HG03097 (cell line): ENCODE measurements around the gene KRTAP5-6.

Source experiments
- ATAC-seq: cut with Tn5 transposase; IDR thresholded peaks from one replicate; pipeline ENCODE4 v1.9.1; 2021; ENCODE audit not compliant: unreplicated experiment, low FRiP score

KRTAP5-6 gene

DNA sequence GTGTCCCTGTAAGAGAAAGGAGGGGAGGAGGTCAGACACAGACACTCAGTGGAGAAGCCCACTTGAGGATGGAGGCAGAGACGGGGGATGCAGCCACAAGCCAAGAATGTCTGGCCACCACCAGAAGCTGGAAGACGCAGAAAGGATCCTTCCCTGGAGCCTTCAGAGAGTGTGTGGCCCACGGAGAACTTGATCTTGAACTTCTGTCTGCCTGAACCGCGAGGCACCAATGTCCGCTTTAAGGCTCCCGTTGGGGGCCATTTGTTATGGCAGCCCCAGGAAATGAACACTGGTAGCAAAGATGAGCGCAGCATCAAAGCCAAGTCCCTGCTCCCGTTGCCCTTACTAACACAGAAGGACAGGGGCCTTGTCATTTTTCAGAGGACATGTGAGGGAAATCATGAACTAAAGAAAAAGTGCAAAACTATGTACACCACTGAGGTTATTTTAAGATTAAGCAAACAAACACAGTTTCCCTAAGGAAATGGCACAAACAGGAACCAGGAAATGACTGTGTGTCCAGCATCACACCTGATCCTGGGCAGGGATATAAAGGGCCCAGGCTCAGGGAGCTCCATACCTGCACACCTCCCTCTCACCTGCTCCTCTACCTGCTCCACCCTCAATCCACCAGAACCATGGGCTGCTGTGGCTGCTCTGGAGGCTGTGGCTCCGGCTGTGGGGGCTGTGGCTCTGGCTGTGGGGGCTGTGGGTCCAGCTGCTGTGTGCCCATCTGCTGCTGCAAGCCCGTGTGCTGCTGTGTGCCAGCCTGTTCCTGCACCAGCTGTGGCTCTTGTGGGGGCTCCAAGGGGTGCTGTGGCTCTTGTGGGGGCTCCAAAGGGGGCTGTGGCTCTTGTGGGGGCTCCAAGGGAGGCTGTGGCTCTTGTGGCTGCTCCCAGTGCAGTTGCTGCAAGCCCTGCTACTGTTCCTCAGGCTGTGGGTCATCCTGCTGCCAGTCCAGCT lies at the start of gene KRTAP5-6:
Gene KRTAP5-6, plus strand, starts transcription at position 588 of the 963 bp plus-strand sequence. Its CDS starts 51 bp downstream, at position 639.
- no peak for ATAC-seq

DNA sequence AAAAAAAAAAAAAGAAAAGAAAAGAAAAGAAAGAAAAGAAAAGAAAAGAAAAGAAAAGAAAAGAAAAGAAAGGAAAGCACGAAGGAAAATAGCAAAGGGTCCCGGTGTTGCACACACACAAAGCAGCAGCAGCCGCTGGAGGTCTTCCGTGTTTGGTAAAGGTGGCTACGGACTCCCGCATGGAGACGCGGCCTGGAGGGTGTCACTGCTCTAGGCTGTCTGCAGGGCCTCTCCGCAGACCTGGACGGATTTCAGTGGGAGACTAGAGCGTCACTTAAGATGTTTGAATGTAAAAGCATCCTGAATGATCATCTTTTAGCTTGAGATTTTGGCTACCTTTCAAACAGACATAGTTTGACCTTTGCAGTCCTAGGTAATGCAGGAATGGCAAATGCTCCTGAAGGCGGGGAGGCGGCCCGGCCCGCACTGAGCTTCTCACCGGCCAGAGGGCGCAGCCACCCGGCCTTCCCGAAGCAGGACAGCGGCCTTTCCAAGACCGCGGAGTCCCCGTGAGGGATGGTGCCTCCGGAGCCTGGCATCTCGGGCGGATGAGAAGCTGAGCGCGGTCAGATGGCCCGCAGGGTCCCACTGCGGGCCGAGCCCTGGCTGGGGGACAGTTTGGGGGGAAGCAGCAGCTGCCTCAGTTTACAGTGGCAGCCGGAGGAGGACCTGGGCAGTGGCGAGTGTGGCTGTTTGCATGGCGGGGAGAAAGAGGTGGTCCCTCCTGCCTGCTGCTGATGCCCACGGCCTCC lies 48.9 kb upstream of the KRTAP5-6 start:
- ATAC-seq = no peak

- ATAC-seq = no peak
Measured at GRCh38 chr11:1648653-1649420, 48.2 kb upstream of the KRTAP5-6 start.

- no peak for ATAC-seq
Measured at GRCh38 chr11:1650034-1650917, 46.7 kb upstream of the KRTAP5-6 start.

- no peak for ATAC-seq
Measured at GRCh38 chr11:1650918-1651262, 46.1 kb upstream of the KRTAP5-6 start.

- ATAC-seq = no peak
Measured at GRCh38 chr11:1651411-1651980, 45.5 kb upstream of the KRTAP5-6 start.

DNA sequence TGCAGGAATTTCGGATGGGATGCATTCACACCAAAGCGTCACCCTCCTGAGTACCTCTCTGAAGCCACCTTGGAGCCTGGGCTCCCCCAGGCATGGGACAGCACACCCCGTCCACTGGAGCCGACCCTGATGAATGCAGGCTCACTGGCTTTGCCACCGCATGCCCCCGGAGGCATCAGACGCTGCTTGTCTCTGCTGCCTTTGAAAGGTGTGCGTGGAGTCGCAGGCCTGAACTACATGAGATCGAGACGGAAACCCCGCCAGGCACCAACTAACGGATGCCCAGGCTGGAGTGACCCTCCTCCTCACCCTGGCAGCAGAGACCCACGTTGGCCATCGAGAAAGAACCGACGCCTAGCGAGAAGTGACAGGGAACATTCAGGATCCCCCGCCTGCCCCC lies 45.0 kb upstream of the KRTAP5-6 start:
- ATAC-seq = no peak

DNA sequence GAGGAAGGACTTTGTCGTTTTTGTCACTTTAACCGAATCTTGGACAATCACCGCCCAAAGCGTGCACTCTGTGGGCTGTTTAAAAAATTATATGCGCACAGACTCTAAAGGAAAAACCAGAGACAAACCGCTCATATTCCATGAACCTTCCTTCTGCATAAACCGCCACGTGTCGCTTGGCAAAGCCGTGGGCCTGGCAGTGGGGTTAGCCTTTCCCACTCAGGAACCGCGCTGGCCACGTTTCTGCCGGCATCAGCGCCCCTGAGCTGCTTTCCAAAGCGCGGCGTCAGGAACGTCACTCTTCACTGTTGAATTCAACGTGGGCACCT lies 44.6 kb upstream of the KRTAP5-6 start:
- ATAC-seq = no peak

DNA sequence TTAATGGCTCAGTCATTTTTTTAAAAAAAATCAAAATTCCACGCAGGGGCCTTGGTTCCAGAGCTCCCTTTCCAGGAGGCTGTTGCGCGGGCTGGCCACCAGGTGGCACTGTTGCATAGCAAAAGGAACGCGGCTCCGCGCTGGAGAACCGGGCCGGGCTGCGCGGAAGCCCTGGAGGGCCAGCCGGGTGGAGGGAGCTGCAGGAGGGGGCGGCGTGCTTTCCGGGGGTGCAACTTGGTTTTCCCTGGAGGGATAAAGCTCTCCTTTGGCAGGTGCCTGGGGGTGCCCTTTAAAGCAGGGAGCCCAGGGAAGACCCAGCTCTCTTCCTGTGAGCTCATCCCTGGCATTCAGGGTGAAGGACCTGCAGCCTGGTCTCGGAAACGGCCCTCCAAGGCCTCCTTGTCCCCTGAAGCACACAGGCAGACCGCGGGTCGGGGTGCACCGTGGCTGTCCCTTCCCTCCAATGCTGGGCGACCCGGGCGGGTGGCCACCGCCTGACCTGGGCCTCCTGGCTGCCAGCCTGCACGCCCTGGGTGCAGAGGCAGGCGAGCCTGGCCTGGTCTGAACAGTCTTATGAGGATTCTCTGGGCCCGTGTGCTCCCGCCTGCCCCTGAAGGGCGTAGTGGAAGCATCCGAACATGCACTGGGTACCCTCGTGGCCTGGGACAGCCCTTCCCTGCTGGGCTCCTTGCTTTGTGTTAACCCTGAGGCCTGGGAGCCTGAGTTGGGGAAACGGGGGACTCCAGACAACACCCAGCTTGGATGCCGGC lies 44.0 kb upstream of the KRTAP5-6 start:
- no peak for ATAC-seq

DNA sequence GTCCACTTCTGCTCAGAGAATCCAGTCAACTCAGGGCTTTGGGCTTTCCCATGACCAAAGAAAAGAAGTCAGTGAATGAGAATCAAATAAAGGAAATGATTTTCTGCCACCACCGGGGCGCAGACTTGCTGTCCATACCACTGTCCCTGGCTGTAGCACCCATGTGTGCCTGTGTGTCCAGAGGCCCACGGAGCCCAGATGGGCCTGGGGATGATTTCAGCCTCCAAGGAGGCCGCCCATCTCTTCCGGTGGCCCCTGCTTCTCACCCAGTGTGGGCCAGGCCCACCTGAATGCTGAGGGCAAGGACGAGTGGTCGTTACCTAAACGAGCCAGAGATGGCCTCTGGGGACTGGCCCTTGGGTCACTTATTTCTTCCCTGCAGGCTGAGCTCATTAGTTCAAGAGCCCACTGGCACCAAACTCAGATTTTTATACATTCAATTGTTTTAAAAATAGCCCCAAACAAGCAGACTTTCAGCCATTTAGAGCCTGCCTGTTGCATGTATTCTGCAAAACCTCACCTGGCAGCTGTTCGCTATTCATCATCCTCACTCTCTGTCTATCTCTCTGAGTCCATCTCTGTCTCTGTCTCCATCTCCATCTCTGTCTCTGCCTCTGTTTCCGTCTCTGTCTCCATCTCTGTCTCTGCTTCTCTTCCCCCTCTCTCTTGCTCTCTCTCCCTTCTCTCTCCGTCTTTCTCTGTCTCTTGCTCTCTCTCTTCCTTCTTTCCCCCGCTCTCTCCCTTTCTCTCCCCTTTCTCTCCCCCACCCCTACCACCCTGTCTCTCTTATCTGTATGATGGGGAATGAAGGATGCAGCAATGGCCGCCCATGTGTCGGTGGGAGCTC lies 43.2 kb upstream of the KRTAP5-6 start:
- ATAC-seq = no peak

DNA sequence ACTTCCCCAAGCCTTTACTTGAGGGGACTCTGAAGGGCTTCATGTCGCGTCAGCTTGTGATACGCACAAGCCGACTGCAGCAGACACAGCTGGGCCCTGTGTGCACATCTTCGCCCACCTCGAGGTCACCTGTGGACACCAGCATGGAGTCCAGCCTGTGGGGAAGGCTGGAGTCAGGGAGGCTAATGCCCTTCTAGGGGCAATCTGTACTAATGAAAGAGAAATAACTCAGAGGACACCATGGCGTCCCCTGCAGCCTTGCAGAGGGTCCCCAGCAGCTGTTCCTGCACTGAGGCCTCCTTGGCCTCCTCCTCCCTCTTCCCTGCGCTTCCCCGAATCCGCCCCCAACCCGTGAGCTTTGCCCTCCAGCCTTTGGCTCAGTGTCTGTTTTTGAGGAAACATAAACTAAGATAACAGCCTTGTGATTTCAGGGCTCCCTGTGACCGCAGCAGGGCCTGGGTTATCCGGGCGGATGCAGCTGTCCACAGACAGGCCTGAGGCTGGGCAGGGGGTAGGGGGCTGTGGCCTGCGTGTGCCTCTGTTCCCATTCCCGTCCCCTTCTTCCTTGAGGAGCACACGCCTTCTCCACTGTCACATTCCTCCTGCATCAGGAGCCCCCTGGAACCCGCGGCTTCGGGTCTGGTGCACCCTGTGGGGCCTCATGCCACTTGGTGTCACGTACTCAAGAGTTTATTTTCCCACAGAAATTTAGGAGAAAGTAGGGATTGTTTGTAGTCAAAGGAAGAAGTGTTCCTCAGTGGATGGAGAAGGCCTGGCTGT lies 42.4 kb upstream of the KRTAP5-6 start:
- ATAC-seq = no peak

DNA sequence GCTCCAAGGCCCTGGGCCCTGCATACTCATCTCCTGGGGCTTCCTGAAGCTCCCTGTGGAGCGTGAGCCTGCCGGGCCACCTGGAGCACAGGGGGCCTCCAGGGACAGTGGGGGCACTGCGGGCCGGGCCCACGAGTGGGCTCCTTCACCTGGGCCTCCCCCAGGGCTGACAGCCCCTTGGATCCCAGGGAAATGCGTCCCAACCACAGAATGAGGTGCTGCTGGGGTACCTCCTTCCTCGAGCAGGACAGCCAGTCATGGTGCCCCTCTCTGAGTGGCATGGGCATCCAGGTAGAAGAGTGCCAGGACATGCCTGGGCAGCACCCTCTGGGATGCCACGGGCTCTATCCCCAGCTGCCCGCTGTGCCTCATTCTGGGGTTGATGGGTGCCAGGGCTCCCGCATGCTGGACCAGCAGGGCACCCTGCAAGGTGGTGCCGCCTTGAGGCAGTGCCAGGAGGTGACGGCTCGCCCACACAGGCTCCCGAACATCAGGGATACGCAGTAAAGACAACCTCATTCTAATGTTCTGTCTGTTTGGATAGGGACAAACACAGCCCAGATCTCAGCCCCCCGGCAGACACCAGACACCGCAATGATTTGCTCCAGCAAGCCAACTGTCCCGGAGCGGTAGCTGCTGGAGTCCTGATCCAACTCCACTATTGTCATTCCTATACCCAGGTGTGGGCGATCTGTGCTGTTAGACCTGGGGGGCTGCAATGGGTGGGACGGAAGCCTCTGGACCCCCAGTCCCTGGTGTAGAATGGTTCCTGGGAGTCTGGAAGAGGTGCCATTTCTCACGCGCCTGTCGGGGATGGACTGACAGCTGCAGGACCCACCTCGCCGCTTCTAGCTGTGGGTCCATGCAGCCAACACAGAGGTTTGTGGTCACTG lies 41.6 kb upstream of the KRTAP5-6 start:
- ATAC-seq = no peak

GRCh38 chr11:1656061-1656441 lies 40.9 kb upstream of the KRTAP5-6 start:
- ATAC-seq = no peak

DNA sequence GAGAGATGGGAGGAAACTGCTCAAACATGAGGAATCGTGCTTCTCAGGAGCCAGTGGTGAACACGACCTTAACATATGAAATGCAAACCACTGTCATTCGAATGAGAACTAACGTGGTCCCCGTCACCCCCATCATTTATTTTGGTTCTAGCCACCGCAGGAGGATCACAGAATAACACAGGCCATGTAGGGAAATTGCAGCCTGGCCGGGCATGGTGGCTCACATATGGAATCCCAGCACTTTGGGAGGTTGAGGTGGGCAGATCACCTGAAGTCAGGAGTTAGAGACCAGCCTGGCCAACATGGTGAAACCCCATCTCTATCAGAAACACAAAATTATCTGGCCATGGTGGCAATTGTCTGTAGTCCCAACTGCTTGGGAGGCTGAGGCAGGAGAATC lies 40.3 kb upstream of the KRTAP5-6 start:
- ATAC-seq = no peak

DNA sequence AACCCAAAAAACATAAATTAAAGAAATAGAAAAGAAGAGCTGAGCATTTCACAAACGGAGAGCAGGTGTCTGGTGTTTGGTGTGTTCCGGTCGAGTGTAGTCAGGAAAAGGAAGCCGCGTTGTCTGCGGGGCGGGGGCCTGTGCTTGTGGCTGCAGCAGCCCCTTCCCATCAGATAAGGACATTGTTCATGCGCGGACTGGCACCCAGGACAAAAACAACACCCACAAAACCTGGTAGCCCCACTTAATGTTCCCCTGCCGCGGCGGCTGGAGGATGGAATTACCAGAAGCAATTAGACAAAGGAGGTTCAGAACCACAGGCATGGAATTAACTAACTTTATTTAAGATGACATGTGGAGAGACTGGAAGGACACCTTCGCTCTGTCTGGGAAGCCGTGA lies 37.5 kb upstream of the KRTAP5-6 start:
- ATAC-seq = no peak

DNA sequence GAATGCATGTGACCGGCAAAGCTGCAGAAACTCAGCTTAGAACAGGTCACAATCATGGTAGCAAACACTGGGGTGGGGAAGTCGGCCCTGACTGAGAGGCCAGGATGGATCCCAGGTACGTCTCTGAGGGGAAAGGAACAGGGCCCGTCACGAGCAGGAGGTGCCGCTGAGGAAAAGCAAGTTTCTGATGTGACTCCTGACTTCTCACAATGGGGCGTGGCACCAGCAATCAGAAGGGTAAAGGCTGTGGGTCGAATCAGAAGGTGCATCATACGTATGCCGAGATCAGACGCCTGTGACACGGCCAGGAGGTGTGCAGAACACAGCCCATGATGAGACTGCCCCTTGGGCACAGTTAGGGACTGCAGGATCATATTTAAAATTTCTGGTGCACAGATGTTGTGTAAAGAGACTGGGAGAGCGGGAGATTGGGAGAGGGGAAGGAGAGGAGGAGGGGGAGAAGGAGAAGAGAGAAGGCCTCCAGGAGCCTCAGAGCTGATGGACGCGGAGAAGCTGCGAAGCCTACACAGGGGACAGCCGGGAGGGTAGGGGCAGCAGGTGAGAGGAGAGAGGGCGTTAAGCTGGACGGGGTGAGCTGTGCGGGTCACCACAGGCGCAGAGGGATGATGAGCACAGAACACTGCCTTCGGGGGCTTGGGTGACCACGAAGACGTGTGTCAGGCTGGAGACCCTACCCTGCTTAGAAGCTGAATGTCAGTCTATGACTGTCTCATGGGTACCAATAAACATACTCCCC lies 36.7 kb upstream of the KRTAP5-6 start:
- ATAC-seq = no peak
